Measurements from ENCODE around the gene ERCC6L.

ERCC6L gene

GRCh38 chrX:72270316-72270866 is 31.6 kb upstream of the ERCC6L start:
- TF ChIP-seq TAF1 (IDR thresholded peaks at IDR 0.05; ENCODE audit: borderline replicate concordance, low read depth, low read length) (no peak), POLR2AphosphoS5 (IDR thresholded peaks at IDR 0.05; ENCODE audit: low read depth, low read length) (no peak), POLR2A (IDR thresholded peaks at IDR 0.05; ENCODE audit: low read depth, low read length) (no peak; the same call in none of the 2 replicates)
- DNase-seq (ENCODE audit: insufficient read length): no peak
- no peak for FAIRE-seq

- FAIRE-seq (no peak), DNase-seq (ENCODE audit: insufficient read length) (no peak)
- no peak for TF ChIP-seq TAF1 (IDR thresholded peaks at IDR 0.05; ENCODE audit: borderline replicate concordance, low read depth, low read length)
- TF ChIP-seq POLR2AphosphoS5 (IDR thresholded peaks at IDR 0.05; ENCODE audit: low read depth, low read length): no peak; the same call in 1 of the 2 replicates
- TF ChIP-seq POLR2A (IDR thresholded peaks at IDR 0.05; ENCODE audit: low read depth, low read length): no peak; the same call in 1 of the 2 replicates
Observed at GRCh38 chrX:72269671-72270251, 30.9 kb upstream of the ERCC6L start.

DNA sequence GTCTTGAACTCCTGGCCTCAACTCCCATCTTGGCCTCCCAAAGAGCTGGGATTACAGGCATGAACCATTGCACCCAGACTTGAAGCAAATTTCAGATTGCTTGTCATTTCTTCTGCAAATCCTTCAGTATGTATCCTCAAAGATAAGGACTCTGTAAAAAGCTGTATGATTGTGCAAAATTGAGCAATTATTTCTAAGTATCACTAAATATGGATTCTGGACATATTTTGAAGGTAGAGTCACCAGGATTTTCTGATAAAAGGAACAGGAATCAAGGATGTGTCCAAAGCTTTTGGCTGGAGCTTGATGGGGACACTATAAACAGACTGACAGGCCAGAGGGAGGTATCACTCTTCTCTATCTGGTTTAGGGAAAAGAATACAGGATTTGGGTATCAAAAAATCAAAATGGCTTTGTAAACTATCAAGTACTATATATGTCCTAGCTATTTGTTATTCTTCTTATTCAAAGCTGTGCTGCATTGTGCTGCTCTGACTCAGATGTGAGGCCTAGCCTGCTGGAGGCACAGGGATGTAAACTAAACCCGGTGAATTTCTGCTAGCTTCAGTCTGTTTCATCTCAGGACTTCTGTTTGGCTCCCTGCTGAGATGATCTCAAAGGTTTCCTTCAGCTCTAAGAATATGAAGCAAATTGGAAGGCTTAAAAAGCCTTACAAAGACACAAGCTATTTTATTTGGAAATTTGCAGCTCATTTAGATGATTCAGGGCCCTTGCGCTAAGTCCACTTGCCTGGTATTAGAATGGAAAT is 30.0 kb upstream of the ERCC6L start:
- no peak for FAIRE-seq
- no peak for DNase-seq (ENCODE audit: insufficient read length)
- TF ChIP-seq TAF1 (IDR thresholded peaks at IDR 0.05; ENCODE audit: borderline replicate concordance, low read depth, low read length): no peak

DNA sequence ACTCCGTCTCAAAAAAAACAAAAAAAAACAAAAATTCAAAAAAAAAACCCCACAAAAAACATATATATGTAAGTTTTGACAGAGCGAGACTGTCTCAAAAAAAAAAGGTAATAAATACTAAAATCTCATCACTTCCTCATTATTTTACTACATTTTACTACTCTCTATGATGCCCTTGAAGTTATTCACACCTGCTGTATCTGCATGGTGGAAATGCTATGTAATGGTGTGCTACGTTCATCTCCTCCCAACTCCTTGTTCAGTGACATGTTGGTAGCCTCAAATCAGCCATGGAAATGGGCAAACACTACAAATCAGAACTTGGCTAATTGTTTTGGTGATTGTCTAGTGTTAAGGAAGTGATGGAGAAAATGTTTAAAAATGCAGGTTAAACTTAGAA is 26.4 kb upstream of the ERCC6L start:
- FAIRE-seq: no peak
- TF ChIP-seq POLR2AphosphoS5 (IDR thresholded peaks at IDR 0.05; ENCODE audit: low read depth, low read length): no peak
- TF ChIP-seq TAF1 (IDR thresholded peaks at IDR 0.05; ENCODE audit: borderline replicate concordance, low read depth, low read length): no peak
- TF ChIP-seq POLR2A (IDR thresholded peaks at IDR 0.05; ENCODE audit: low read depth, low read length): no peak
- DNase-seq (ENCODE audit: insufficient read length): no peak

- TF ChIP-seq POLR2A (IDR thresholded peaks at IDR 0.05; ENCODE audit: low read depth, low read length) (no peak), TAF1 (IDR thresholded peaks at IDR 0.05; ENCODE audit: borderline replicate concordance, low read depth, low read length) (no peak), POLR2AphosphoS5 (IDR thresholded peaks at IDR 0.05; ENCODE audit: low read depth, low read length) (no peak)
- FAIRE-seq: no peak
- DNase-seq (ENCODE audit: insufficient read length): no peak
Observed at GRCh38 chrX:72262077-72262476, 23.2 kb upstream of the ERCC6L start.

GRCh38 chrX:72260448-72260847 is 21.6 kb upstream of the ERCC6L start:
- no peak for FAIRE-seq
- no peak for DNase-seq (ENCODE audit: insufficient read length)
- TF ChIP-seq POLR2AphosphoS5 (IDR thresholded peaks at IDR 0.05; ENCODE audit: low read depth, low read length) (no peak), TAF1 (IDR thresholded peaks at IDR 0.05; ENCODE audit: borderline replicate concordance, low read depth, low read length) (no peak), POLR2A (IDR thresholded peaks at IDR 0.05; ENCODE audit: low read depth, low read length) (no peak)

GRCh38 chrX:72258174-72258573 is 19.3 kb upstream of the ERCC6L start:
- no peak for DNase-seq (ENCODE audit: insufficient read length)
- no peak for TF ChIP-seq TAF1 (IDR thresholded peaks at IDR 0.05; ENCODE audit: borderline replicate concordance, low read depth, low read length)
- no peak for FAIRE-seq

GRCh38 chrX:72255864-72256263 is 17.0 kb upstream of the ERCC6L start:
- FAIRE-seq (no peak), DNase-seq (ENCODE audit: insufficient read length) (no peak)
- no peak for TF ChIP-seq POLR2A (IDR thresholded peaks at IDR 0.05; ENCODE audit: low read depth, low read length)
- no peak for TF ChIP-seq POLR2AphosphoS5 (IDR thresholded peaks at IDR 0.05; ENCODE audit: low read depth, low read length)
- no peak for TF ChIP-seq TAF1 (IDR thresholded peaks at IDR 0.05; ENCODE audit: borderline replicate concordance, low read depth, low read length)

- DNase-seq (ENCODE audit: insufficient read length): no peak
- TF ChIP-seq POLR2A (IDR thresholded peaks at IDR 0.05; ENCODE audit: low read depth, low read length) (no peak), POLR2AphosphoS5 (IDR thresholded peaks at IDR 0.05; ENCODE audit: low read depth, low read length) (no peak), TAF1 (IDR thresholded peaks at IDR 0.05; ENCODE audit: borderline replicate concordance, low read depth, low read length) (no peak)
Observed at GRCh38 chrX:72255445-72255844, 16.6 kb upstream of the ERCC6L start.

DNA sequence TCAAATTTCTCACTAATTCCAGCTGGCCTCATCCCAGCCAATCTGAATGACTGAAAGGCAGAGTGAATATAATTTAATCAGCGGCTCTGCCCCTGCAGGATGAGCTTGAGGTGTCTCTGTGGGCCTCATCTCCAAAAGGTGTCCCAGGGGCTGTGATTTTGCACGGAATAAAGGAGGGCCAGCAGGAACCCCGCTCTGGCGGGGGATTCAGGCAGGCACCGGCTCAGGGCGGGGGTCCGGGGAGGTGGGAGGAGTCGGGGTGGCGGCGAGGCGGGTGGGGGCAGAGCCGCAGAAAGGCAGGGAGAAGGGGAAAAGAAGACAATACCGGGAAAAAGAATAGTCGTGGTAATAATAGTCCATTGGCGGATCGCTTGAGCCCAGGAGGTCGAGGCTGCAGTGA is 16.0 kb upstream of the ERCC6L start:
- DNase-seq (ENCODE audit: insufficient read length): no peak
- no peak for FAIRE-seq
- TF ChIP-seq POLR2A (IDR thresholded peaks at IDR 0.05; ENCODE audit: low read depth, low read length) (no peak), TAF1 (IDR thresholded peaks at IDR 0.05; ENCODE audit: borderline replicate concordance, low read depth, low read length) (no peak), POLR2AphosphoS5 (IDR thresholded peaks at IDR 0.05; ENCODE audit: low read depth, low read length) (no peak)

More at GRCh38 chrX:72255445-72255844, 16.6 kb upstream of the ERCC6L start:
- no peak for FAIRE-seq

DNA sequence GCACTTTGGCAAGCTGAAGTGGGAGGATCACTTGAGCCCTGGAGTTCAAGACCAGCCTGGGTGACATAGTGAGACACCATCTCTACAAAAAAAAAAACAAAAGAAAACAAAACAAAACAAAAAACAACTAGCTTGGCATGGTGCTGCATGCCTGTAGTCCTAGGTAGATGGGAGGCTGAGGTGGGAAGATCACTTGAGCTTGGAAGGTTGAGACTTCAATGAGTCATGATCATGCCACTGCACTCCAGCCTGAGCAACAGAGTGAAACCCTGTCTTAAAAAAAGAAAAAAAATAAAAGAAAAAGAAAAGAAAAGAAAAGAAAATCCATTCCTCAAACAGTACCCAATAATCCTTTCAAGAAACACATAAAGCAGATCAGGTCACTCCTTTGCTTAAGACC is 14.9 kb upstream of the ERCC6L start:
- no peak for TF ChIP-seq TAF1 (IDR thresholded peaks at IDR 0.05; ENCODE audit: borderline replicate concordance, low read depth, low read length)
- no peak for TF ChIP-seq POLR2AphosphoS5 (IDR thresholded peaks at IDR 0.05; ENCODE audit: low read depth, low read length)
- no peak for TF ChIP-seq POLR2A (IDR thresholded peaks at IDR 0.05; ENCODE audit: low read depth, low read length)
- FAIRE-seq (no peak), DNase-seq (ENCODE audit: insufficient read length) (no peak)

Measured in GM12892 (cell line).